Erythroblast (primary cell): ENCODE measurements around the gene GSN.

Experiments used
- GATA1 ChIP-seq: IDR thresholded peaks from 2 replicates; pipeline ENCODE4 v1.6.1; 2011; ENCODE audit warnings: low read depth, mild to moderate bottlenecking, control low read depth, low read length, moderate library complexity
- POLR2A ChIP-seq: IDR thresholded peaks from 2 replicates; pipeline ENCODE4 v1.6.1; 2011; ENCODE audit warnings: mild to moderate bottlenecking, low read length

DNA sequence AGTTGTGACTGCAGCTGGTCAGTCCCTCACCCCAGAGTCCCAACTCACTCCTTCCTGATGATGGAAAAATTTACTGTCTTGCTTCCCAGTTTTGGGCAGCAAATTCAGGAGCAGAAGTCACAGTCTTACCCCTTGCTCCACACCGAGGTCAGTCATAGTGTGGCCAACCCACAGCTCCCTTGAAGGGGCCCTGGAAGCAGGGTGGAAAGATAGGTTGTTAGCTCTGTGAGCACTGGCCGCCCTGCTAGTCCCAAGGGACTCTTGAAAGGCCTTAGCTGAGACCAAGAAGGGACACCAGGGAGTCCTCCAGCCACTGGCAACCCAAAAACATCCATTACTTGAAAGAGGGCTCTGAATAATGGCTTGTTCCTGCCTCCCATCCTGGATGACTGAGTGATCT is 40.0 kb downstream of the GSN start:
- TF ChIP-seq POLR2A (no peak), GATA1 (no peak)
